Measurements from ENCODE around the gene DHCR24. TPM values are rescaled to one million over a fixed set of nuclear protein-coding genes. Genes with fewer than 3 reads are reported as not detected.

The DHCR24 gene
- total and polyA plus RNA-seq, 2 of the 13 experiments (the other 11 are each of a cell fraction or from before 2014, with no cell fraction given): 374 to 448 TPM

DNA sequence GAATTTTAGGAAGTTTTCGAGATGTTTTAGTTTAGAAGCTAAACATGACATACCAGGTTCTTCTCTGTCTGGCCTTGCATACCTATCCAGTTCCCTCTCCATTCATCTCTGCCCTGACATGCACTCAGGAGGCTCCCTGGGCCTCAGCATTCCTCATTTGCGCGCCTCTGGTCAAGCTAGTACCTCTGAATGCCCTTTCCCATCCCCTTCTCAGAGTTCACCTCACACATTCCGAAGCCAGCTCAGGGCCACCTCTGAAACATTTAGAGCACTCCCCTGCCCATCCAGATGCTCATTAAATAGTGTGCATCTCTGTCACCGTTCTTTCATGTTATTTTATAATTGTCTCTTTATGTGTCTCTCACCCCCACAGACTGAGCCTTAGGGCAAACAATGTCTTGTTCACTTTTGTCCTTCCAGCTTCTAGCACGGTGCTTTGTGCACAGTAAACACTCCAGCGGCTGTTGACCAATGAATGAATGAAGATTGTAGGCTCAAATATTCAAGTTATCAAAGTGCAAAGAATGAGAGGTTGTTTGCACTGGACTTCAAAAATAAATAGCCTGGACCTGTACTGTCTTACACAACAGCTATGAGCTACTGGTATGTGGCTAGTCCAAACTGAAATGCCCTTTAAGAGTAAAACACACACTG, 1.2 kb upstream of the DHCR24 start (continued):
- TF ChIP-seq, protein P1, sequence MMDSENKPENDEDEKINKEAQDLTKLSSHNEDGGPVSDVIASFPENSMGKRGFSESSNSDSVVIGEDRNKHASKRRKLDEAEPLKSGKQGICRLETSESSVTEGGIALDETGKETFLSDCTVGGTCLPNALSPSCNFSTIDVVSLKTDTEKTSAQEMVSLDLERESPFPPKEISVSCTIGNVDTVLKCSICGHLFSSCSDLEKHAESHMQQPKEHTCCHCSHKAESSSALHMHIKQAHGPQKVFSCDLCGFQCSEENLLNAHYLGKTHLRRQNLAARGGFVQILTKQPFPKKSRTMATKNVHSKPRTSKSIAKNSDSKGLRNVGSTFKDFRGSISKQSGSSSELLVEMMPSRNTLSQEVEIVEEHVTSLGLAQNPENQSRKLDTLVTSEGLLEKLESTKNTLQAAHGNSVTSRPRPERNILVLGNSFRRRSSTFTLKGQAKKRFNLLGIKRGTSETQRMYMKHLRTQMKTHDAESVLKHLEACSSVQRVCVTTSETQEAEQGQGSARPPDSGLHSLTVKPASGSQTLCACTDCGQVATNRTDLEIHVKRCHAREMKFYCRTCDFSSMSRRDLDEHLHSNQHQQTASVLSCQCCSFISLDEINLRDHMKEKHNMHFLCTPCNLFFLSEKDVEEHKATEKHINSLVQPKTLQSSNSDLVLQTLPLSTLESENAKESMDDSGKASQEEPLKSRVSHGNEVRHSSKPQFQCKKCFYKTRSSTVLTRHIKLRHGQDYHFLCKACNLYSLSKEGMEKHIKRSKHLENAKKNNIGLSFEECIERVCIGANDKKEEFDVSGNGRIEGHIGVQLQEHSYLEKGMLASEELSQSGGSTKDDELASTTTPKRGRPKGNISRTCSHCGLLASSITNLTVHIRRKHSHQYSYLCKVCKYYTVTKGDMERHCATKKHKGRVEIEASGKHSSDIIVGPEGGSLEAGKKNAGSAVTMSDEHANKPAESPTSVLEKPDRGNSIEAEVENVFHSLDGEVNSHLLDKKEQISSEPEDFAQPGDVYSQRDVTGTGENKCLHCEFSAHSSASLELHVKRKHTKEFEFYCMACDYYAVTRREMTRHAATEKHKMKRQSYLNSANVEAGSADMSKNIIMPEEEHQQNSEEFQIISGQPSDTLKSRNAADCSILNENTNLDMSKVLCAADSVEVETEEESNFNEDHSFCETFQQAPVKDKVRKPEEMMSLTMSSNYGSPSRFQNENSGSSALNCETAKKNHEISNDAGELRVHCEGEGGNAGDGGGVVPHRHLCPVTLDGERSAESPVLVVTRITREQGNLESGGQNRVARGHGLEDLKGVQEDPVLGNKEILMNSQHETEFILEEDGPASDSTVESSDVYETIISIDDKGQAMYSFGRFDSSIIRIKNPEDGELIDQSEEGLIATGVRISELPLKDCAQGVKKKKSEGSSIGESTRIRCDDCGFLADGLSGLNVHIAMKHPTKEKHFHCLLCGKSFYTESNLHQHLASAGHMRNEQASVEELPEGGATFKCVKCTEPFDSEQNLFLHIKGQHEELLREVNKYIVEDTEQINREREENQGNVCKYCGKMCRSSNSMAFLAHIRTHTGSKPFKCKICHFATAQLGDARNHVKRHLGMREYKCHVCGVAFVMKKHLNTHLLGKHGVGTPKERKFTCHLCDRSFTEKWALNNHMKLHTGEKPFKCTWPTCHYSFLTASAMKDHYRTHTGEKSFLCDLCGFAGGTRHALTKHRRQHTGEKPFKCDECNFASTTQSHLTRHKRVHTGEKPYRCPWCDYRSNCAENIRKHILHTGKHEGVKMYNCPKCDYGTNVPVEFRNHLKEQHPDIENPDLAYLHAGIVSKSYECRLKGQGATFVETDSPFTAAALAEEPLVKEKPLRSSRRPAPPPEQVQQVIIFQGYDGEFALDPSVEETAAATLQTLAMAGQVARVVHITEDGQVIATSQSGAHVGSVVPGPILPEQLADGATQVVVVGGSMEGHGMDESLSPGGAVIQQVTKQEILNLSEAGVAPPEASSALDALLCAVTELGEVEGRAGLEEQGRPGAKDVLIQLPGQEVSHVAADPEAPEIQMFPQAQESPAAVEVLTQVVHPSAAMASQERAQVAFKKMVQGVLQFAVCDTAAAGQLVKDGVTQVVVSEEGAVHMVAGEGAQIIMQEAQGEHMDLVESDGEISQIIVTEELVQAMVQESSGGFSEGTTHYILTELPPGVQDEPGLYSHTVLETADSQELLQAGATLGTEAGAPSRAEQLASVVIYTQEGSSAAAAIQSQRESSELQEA (CRISPR knock-in tag; IDR thresholded peaks at IDR 0.05; ENCODE audit: not compliant biosample characterization): no peak
- TF ChIP-seq, protein P2, sequence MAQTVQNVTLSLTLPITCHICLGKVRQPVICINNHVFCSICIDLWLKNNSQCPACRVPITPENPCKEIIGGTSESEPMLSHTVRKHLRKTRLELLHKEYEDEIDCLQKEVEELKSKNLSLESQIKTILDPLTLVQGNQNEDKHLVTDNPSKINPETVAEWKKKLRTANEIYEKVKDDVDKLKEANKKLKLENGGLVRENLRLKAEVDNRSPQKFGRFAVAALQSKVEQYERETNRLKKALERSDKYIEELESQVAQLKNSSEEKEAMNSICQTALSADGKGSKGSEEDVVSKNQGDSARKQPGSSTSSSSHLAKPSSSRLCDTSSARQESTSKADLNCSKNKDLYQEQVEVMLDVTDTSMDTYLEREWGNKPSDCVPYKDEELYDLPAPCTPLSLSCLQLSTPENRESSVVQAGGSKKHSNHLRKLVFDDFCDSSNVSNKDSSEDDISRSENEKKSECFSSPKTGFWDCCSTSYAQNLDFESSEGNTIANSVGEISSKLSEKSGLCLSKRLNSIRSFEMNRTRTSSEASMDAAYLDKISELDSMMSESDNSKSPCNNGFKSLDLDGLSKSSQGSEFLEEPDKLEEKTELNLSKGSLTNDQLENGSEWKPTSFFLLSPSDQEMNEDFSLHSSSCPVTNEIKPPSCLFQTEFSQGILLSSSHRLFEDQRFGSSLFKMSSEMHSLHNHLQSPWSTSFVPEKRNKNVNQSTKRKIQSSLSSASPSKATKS (CRISPR knock-in tag; IDR thresholded peaks at IDR 0.05): peak; percentile 55; the same call in 1 of the 2 replicates
- TF ChIP-seq ADNP (CRISPR knock-in tag; IDR thresholded peaks at IDR 0.05): no peak
- TF ChIP-seq ZNF180 (CRISPR knock-in tag; IDR thresholded peaks at IDR 0.05; ENCODE audit: borderline replicate concordance, low read depth): no peak
- no peak for TF ChIP-seq ZNF383 (CRISPR knock-in tag; IDR thresholded peaks at IDR 0.05; ENCODE audit: borderline replicate concordance)
- peak; percentile 99 for TF ChIP-seq PITX1 (CRISPR knock-in tag; IDR thresholded peaks at IDR 0.05)
- no peak for TF ChIP-seq GLI4 (CRISPR knock-in tag; IDR thresholded peaks at IDR 0.05; ENCODE audit: borderline replicate concordance)
- TF ChIP-seq, protein P3, sequence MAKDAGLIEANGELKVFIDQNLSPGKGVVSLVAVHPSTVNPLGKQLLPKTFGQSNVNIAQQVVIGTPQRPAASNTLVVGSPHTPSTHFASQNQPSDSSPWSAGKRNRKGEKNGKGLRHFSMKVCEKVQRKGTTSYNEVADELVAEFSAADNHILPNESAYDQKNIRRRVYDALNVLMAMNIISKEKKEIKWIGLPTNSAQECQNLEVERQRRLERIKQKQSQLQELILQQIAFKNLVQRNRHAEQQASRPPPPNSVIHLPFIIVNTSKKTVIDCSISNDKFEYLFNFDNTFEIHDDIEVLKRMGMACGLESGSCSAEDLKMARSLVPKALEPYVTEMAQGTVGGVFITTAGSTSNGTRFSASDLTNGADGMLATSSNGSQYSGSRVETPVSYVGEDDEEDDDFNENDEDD (CRISPR knock-in tag; IDR thresholded peaks at IDR 0.05; ENCODE audit: borderline replicate concordance): peak; percentile 67; the same call in 1 of the 2 replicates
- TF ChIP-seq ZNF224 (CRISPR knock-in tag; IDR thresholded peaks at IDR 0.05): no peak; the same call in 1 of the 2 replicates
- no peak; the same call in none of the 2 replicates for TF ChIP-seq CEBPG (CRISPR knock-in tag; IDR thresholded peaks at IDR 0.05)
- TF ChIP-seq, protein P4, sequence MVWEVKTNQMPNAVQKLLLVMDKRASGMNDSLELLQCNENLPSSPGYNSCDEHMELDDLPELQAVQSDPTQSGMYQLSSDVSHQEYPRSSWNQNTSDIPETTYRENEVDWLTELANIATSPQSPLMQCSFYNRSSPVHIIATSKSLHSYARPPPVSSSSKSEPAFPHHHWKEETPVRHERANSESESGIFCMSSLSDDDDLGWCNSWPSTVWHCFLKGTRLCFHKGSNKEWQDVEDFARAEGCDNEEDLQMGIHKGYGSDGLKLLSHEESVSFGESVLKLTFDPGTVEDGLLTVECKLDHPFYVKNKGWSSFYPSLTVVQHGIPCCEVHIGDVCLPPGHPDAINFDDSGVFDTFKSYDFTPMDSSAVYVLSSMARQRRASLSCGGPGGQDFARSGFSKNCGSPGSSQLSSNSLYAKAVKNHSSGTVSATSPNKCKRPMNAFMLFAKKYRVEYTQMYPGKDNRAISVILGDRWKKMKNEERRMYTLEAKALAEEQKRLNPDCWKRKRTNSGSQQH (CRISPR knock-in tag; IDR thresholded peaks at IDR 0.05; ENCODE audit: low read depth): no peak
- TF ChIP-seq, protein P5, sequence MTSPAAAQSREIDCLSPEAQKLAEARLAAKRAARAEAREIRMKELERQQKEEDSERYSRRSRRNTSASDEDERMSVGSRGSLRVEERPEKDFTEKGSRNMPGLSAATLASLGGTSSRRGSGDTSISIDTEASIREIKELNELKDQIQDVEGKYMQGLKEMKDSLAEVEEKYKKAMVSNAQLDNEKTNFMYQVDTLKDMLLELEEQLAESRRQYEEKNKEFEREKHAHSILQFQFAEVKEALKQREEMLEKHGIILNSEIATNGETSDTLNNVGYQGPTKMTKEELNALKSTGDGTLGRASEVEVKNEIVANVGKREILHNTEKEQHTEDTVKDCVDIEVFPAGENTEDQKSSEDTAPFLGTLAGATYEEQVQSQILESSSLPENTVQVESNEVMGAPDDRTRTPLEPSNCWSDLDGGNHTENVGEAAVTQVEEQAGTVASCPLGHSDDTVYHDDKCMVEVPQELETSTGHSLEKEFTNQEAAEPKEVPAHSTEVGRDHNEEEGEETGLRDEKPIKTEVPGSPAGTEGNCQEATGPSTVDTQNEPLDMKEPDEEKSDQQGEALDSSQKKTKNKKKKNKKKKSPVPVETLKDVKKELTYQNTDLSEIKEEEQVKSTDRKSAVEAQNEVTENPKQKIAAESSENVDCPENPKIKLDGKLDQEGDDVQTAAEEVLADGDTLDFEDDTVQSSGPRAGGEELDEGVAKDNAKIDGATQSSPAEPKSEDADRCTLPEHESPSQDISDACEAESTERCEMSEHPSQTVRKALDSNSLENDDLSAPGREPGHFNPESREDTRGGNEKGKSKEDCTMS (CRISPR knock-in tag; conservative IDR thresholded peaks at IDR 0.05): no peak
- no peak; the same call in 1 of the 2 replicates for TF ChIP-seq CBX5 (CRISPR knock-in tag; IDR thresholded peaks at IDR 0.05; ENCODE audit: borderline replicate concordance)

All from HepG2 (cell line).